Measurements from ENCODE around the gene TM9SF2. TPM values are rescaled to one million over a fixed set of nuclear protein-coding genes. Genes with fewer than 3 reads are reported as not detected.
A peak's percentile ranks its signal among the peaks of the same experiment; 100 is the strongest.

TM9SF2 gene
- total RNA-seq, 2 experiments from 2014 or later = 58.4 to 59.7 TPM

- Mint-ChIP-seq H3K4me3 (no peak overlapping the region), H3K36me3 (peaks cover 55% of the 10 kb centered on the region), H3K4me1 (peaks cover 30% of the 10 kb centered on the region), H3K27ac (peak overlapping the region; percentile 31), H3K9me3 (no peaks in the 10 kb centered on the region), H3K27me3 (no peaks in the 10 kb centered on the region)
- POLR2A ChIA-PET = no interaction called here
- DNase-seq (no peak), ATAC-seq (ENCODE audit: low read depth) (no peak)
Measured at GRCh38 chr13:99525967-99526366, 24.7 kb downstream of the TM9SF2 start.

- Mint-ChIP-seq H3K27ac (peak overlapping the region; percentile 28), H3K27me3 (no peaks in the 10 kb centered on the region), H3K4me3 (no peak overlapping the region), H3K36me3 (peaks cover 51% of the 10 kb centered on the region), H3K4me1 (peaks cover 30% of the 10 kb centered on the region), H3K9me3 (no peaks in the 10 kb centered on the region)
- DNase-seq (no peak), ATAC-seq (ENCODE audit: low read depth) (peak; percentile 45)
- POLR2A ChIA-PET = no interaction called here
Measured at GRCh38 chr13:99526549-99526948, 25.3 kb downstream of the TM9SF2 start.

GRCh38 chr13:99527301-99527700 is 26.0 kb downstream of the TM9SF2 start:
- Mint-ChIP-seq H3K27ac (no peak overlapping the region), H3K4me3 (no peak overlapping the region), H3K27me3 (no peaks in the 10 kb centered on the region), H3K36me3 (peaks cover 47% of the 10 kb centered on the region), H3K4me1 (peaks cover 30% of the 10 kb centered on the region), H3K9me3 (no peaks in the 10 kb centered on the region)
- POLR2A ChIA-PET = no interaction called here
- no peak for ATAC-seq (ENCODE audit: low read depth)
- DNase-seq = no peak

- Mint-ChIP-seq H3K9me3 (no peaks in the 10 kb centered on the region), H3K4me3 (no peak overlapping the region)
Measured at GRCh38 chr13:99528547-99528946, 27.3 kb downstream of the TM9SF2 start.

GRCh38 chr13:99536023-99536422 is 34.8 kb downstream of the TM9SF2 start:
- no peak overlapping the region for H3K27ac Mint-ChIP-seq
- peaks cover 10% of the 10 kb centered on the region for H3K4me1 Mint-ChIP-seq
- no peaks in the 10 kb centered on the region for H3K9me3 Mint-ChIP-seq
- peaks cover 27% of the 10 kb centered on the region for H3K36me3 Mint-ChIP-seq
- no peak overlapping the region for H3K4me3 Mint-ChIP-seq
- DNase-seq = no peak
- no peaks in the 10 kb centered on the region for H3K27me3 Mint-ChIP-seq
- POLR2A ChIA-PET = no interaction called here
- no peak for ATAC-seq (ENCODE audit: low read depth)

More at GRCh38 chr13:99528547-99528946, 27.3 kb downstream of the TM9SF2 start:
- no peaks in the 10 kb centered on the region for H3K27me3 Mint-ChIP-seq
- H3K27ac Mint-ChIP-seq = no peak overlapping the region
- no peak for DNase-seq
- peaks cover 29% of the 10 kb centered on the region for H3K4me1 Mint-ChIP-seq
- POLR2A ChIA-PET = no interaction called here
- H3K36me3 Mint-ChIP-seq = peaks cover 40% of the 10 kb centered on the region
- no peak for ATAC-seq (ENCODE audit: low read depth)

- Mint-ChIP-seq H3K27me3 (no peaks in the 10 kb centered on the region), H3K27ac (no peak overlapping the region), H3K4me3 (no peak overlapping the region), H3K36me3 (peaks cover 46% of the 10 kb centered on the region), H3K4me1 (peaks cover 23% of the 10 kb centered on the region), H3K9me3 (no peaks in the 10 kb centered on the region)
- POLR2A ChIA-PET = no interaction called here
- no peak for DNase-seq
- no peak for ATAC-seq (ENCODE audit: low read depth)
Measured at GRCh38 chr13:99540530-99540929, 39.3 kb downstream of the TM9SF2 start.

- Mint-ChIP-seq H3K9me3 (no peaks in the 10 kb centered on the region), H3K27me3 (no peaks in the 10 kb centered on the region), H3K4me1 (peaks cover 27% of the 10 kb centered on the region), H3K36me3 (peaks cover 54% of the 10 kb centered on the region), H3K27ac (peak overlapping the region; percentile 82), H3K4me3 (peak overlapping the region; percentile 49)
- POLR2A ChIA-PET = no interaction called here
- no peak for DNase-seq
- peak; percentile 94 for ATAC-seq (ENCODE audit: low read depth)
Measured at GRCh38 chr13:99542788-99543406, 41.6 kb downstream of the TM9SF2 start.

GRCh38 chr13:99545361-99545760 is 44.1 kb downstream of the TM9SF2 start:
- no peak overlapping the region for H3K4me3 Mint-ChIP-seq
- DNase-seq (no peak), ATAC-seq (ENCODE audit: low read depth) (no peak)
- H3K4me1 Mint-ChIP-seq = peaks cover 34% of the 10 kb centered on the region
- peaks cover 49% of the 10 kb centered on the region for H3K36me3 Mint-ChIP-seq
- POLR2A ChIA-PET = interaction anchor here (1.3 kb wide), 1 partner anchor 15 kb away, joined by 3 read pairs; no protein-coding TSS in a partner anchor
- no peaks in the 10 kb centered on the region for H3K9me3 Mint-ChIP-seq
- no peak overlapping the region for H3K27ac Mint-ChIP-seq
- no peaks in the 10 kb centered on the region for H3K27me3 Mint-ChIP-seq

- no peak for DNase-seq
- peaks cover 46% of the 10 kb centered on the region for H3K36me3 Mint-ChIP-seq
- no peaks in the 10 kb centered on the region for H3K9me3 Mint-ChIP-seq
- ATAC-seq (ENCODE audit: low read depth) = no peak
- POLR2A ChIA-PET = no interaction called here
- no peak overlapping the region for H3K27ac Mint-ChIP-seq
- peaks cover 29% of the 10 kb centered on the region for H3K4me1 Mint-ChIP-seq
- H3K27me3 Mint-ChIP-seq = no peaks in the 10 kb centered on the region
- no peak overlapping the region for H3K4me3 Mint-ChIP-seq
Measured at GRCh38 chr13:99545979-99546378, 44.7 kb downstream of the TM9SF2 start.

GRCh38 chr13:99546878-99547277 is 45.6 kb downstream of the TM9SF2 start:
- Mint-ChIP-seq H3K4me1 (peaks cover 26% of the 10 kb centered on the region), H3K27me3 (no peaks in the 10 kb centered on the region), H3K36me3 (peaks cover 43% of the 10 kb centered on the region), H3K27ac (no peak overlapping the region), H3K9me3 (no peaks in the 10 kb centered on the region), H3K4me3 (no peak overlapping the region)
- DNase-seq = no peak
- POLR2A ChIA-PET = interaction anchor here (0.6 kb wide), 1 partner anchor 85 kb away, joined by 3 read pairs; no protein-coding TSS in a partner anchor
- ATAC-seq (ENCODE audit: low read depth) = no peak

- Mint-ChIP-seq H3K4me1 (peaks cover 15% of the 10 kb centered on the region), H3K27ac (no peak overlapping the region)
- ATAC-seq (ENCODE audit: low read depth) = no peak
Measured at GRCh38 chr13:99548448-99548847, 47.2 kb downstream of the TM9SF2 start.

GRCh38 chr13:99553033-99553432 is 51.8 kb downstream of the TM9SF2 start:
- H3K9me3 Mint-ChIP-seq = no peaks in the 10 kb centered on the region
- no peak overlapping the region for H3K27ac Mint-ChIP-seq
- peaks cover 10% of the 10 kb centered on the region for H3K4me1 Mint-ChIP-seq
- no peak overlapping the region for H3K4me3 Mint-ChIP-seq
- no peak for DNase-seq
- H3K36me3 Mint-ChIP-seq = peaks cover 45% of the 10 kb centered on the region
- POLR2A ChIA-PET = interaction anchor here (1.4 kb wide), 1 partner anchor 14 kb away, joined by 4 read pairs; no protein-coding TSS in a partner anchor
- no peak for ATAC-seq (ENCODE audit: low read depth)
- H3K27me3 Mint-ChIP-seq = no peaks in the 10 kb centered on the region

More at GRCh38 chr13:99548448-99548847, 47.2 kb downstream of the TM9SF2 start:
- Mint-ChIP-seq H3K9me3 (no peaks in the 10 kb centered on the region), H3K27me3 (no peaks in the 10 kb centered on the region), H3K36me3 (peaks cover 39% of the 10 kb centered on the region), H3K4me3 (no peak overlapping the region)
- POLR2A ChIA-PET = no interaction called here
- no peak for DNase-seq

- no peak for ATAC-seq (ENCODE audit: low read depth)
- DNase-seq = no peak
- POLR2A ChIA-PET = no interaction called here
- Mint-ChIP-seq H3K4me1 (no peaks in the 10 kb centered on the region), H3K4me3 (no peak overlapping the region), H3K27ac (no peak overlapping the region), H3K36me3 (peaks cover 45% of the 10 kb centered on the region), H3K27me3 (no peaks in the 10 kb centered on the region), H3K9me3 (no peaks in the 10 kb centered on the region)
Measured at GRCh38 chr13:99555149-99555548, 53.9 kb downstream of the TM9SF2 start.

GRCh38 chr13:99556867-99557443 is 55.7 kb downstream of the TM9SF2 start:
- DNase-seq (no peak), ATAC-seq (ENCODE audit: low read depth) (no peak)
- no peaks in the 10 kb centered on the region for H3K27me3 Mint-ChIP-seq
- H3K4me3 Mint-ChIP-seq = no peak overlapping the region
- peaks cover 40% of the 10 kb centered on the region for H3K36me3 Mint-ChIP-seq
- H3K9me3 Mint-ChIP-seq = no peaks in the 10 kb centered on the region
- no peaks in the 10 kb centered on the region for H3K4me1 Mint-ChIP-seq
- POLR2A ChIA-PET = no interaction called here
- no peak overlapping the region for H3K27ac Mint-ChIP-seq

Data from activated naive CD8-positive, alpha-beta T cell treated with anti-CD3 and anti-CD28 coated beads, Interleukin-2, amount 10 ng/mL, durations not matched to agents 7 days and 5 days (primary cell).